ENCODE results near the gene SH3RF2. TPM values are rescaled to one million over a fixed set of nuclear protein-coding genes. Genes with fewer than 3 reads are reported as not detected.

The SH3RF2 gene
- total RNA-seq, 1 donor from 2014 or later = 0.36 TPM

- H3K4me2 ChIP-seq = peak overlapping the region; percentile 34
- H3K4me3 ChIP-seq = no peak overlapping the region
- DNase-seq (ENCODE audit: low spot score) = peak; percentile 44
- no peaks in the 10 kb centered on the region for H3F3A ChIP-seq (ENCODE audit: low read depth)
- no peaks in the 10 kb centered on the region for H3K79me2 ChIP-seq (ENCODE audit: low read depth)
- H3K27me3 ChIP-seq = no peaks in the 10 kb centered on the region
- Mint-ChIP-seq H3K36me3 (peaks cover 8% of the 10 kb centered on the region), H3K27ac (no peak overlapping the region), H3K9me3 (no peaks in the 10 kb centered on the region), H3K4me3 (no peak overlapping the region), H3K4me1 (peaks cover 13% of the 10 kb centered on the region), H3K27me3 (ENCODE audit: insufficient read depth, low read depth) (no peaks in the 10 kb centered on the region)
- peaks cover 6% of the 10 kb centered on the region for H3K36me3 ChIP-seq
- H3K4me1 ChIP-seq = peaks cover 7% of the 10 kb centered on the region
- peak overlapping the region; percentile 8 for H3K27ac ChIP-seq
- H3K9me3 ChIP-seq (ENCODE audit: low read depth) = no peaks in the 10 kb centered on the region
- H2AFZ ChIP-seq (replicated peaks) = no peak overlapping the region
- H4K20me1 ChIP-seq (ENCODE audit: low read depth) = no peaks in the 10 kb centered on the region
- H3K9ac ChIP-seq = no peak overlapping the region
- TF ChIP-seq EZH2 (IDR thresholded peaks at IDR 0.05) (no peak), EZH2phosphoT487 (IDR thresholded peaks at IDR 0.05) (no peak), CTCF (IDR thresholded peaks at IDR 0.05) (no peak)
These were observed 173.0 kb downstream of the SH3RF2 start for GRCh38 chr5:146109379-146109778.

GRCh38 chr5:146111409-146111808 lies 175.0 kb downstream of the SH3RF2 start:
- no peaks in the 10 kb centered on the region for H3K9me3 ChIP-seq (ENCODE audit: low read depth)
- no peaks in the 10 kb centered on the region for H3K27me3 ChIP-seq
- H3K4me3 ChIP-seq = no peak overlapping the region
- no peak overlapping the region for H3K9ac ChIP-seq
- TF ChIP-seq EZH2phosphoT487 (IDR thresholded peaks at IDR 0.05) (no peak), CTCF (IDR thresholded peaks at IDR 0.05) (no peak), EZH2 (IDR thresholded peaks at IDR 0.05) (no peak)
- H3K36me3 ChIP-seq = peaks cover 6% of the 10 kb centered on the region
- no peaks in the 10 kb centered on the region for H3K79me2 ChIP-seq (ENCODE audit: low read depth)
- no peaks in the 10 kb centered on the region for H3K27me3 Mint-ChIP-seq (ENCODE audit: insufficient read depth, low read depth)
- DNase-seq (ENCODE audit: low spot score) = no peak
- H3K4me1 ChIP-seq = peaks cover 9% of the 10 kb centered on the region
- no peaks in the 10 kb centered on the region for H4K20me1 ChIP-seq (ENCODE audit: low read depth)
- H3K27ac ChIP-seq = no peak overlapping the region
- H3F3A ChIP-seq (ENCODE audit: low read depth) = no peaks in the 10 kb centered on the region
- H3K9me3 Mint-ChIP-seq = no peaks in the 10 kb centered on the region
- peaks cover 7% of the 10 kb centered on the region for H3K36me3 Mint-ChIP-seq
- H3K4me1 Mint-ChIP-seq = peaks cover 13% of the 10 kb centered on the region
- no peak overlapping the region for H3K4me2 ChIP-seq
- H3K27ac Mint-ChIP-seq = no peak overlapping the region
- H2AFZ ChIP-seq (replicated peaks) = no peak overlapping the region
- no peak overlapping the region for H3K4me3 Mint-ChIP-seq

- TF ChIP-seq EZH2 (IDR thresholded peaks at IDR 0.05) (no peak), EZH2phosphoT487 (IDR thresholded peaks at IDR 0.05) (no peak), CTCF (IDR thresholded peaks at IDR 0.05) (no peak)
- DNase-seq (ENCODE audit: low spot score) = no peak
- Histone ChIP-seq H3K27ac (no peak overlapping the region), H3K4me1 (peaks cover 11% of the 10 kb centered on the region), H3K27me3 (no peaks in the 10 kb centered on the region), H3K4me2 (no peak overlapping the region), H3K36me3 (peaks cover 6% of the 10 kb centered on the region), H2AFZ (replicated peaks) (no peak overlapping the region), H3K79me2 (ENCODE audit: low read depth) (no peaks in the 10 kb centered on the region), H3K4me3 (no peak overlapping the region), H3F3A (ENCODE audit: low read depth) (no peaks in the 10 kb centered on the region), H3K9me3 (ENCODE audit: low read depth) (no peaks in the 10 kb centered on the region), H3K9ac (no peak overlapping the region), H4K20me1 (ENCODE audit: low read depth) (no peaks in the 10 kb centered on the region)
- Mint-ChIP-seq H3K36me3 (peaks cover 12% of the 10 kb centered on the region), H3K9me3 (no peaks in the 10 kb centered on the region), H3K27ac (no peak overlapping the region), H3K4me3 (no peak overlapping the region), H3K4me1 (peaks cover 13% of the 10 kb centered on the region), H3K27me3 (ENCODE audit: insufficient read depth, low read depth) (no peaks in the 10 kb centered on the region)
These were observed 176.1 kb downstream of the SH3RF2 start for GRCh38 chr5:146112476-146112875.

Other genes with a start within 250 kb of the SH3RF2 start
- gene PRELID2, start 101.2 kb upstream of the SH3RF2 start, total RNA-seq (ENCODE audit: low replicate concordance) = 25.9 and 30.3 TPM in 2 replicates
- not detected in 2 replicates for gene GRXCR2, start 63.6 kb upstream of the SH3RF2 start, total RNA-seq (ENCODE audit: low replicate concordance)
- gene PLAC8L1, start 169.0 kb downstream of the SH3RF2 start, total RNA-seq (ENCODE audit: low replicate concordance) = 0.51 TPM in 1 of 2 replicates, not detected in the other
- 124 and 197 TPM in 2 replicates for gene LARS1, start 246.1 kb downstream of the SH3RF2 start, total RNA-seq (ENCODE audit: low replicate concordance)

Data from neural progenitor cell (in vitro differentiated cells).